Measurements from ENCODE around the gene SLC18A3.

SLC18A3 gene

GRCh38 chr10:49633327-49634068, 23.4 kb downstream of the SLC18A3 start:
- no peak overlapping the region for H3K27ac ChIP-seq (replicated peaks)
- H3K4me3 ChIP-seq (replicated peaks; ENCODE audit: insufficient read depth, low read length), result no peak overlapping the region
- DNase-seq (ENCODE audit: low read depth in 1 of 2, low spot score in 1 of 2), result no peak
- H3K27me3 ChIP-seq (ENCODE audit: insufficient read depth, poor library complexity, severe bottlenecking), result peaks cover 2% of the 10 kb centered on the region
- no peak for TF ChIP-seq SPI1 (IDR thresholded peaks at IDR 0.05; ENCODE audit: borderline replicate concordance, low read depth)
- no peak for TF ChIP-seq GABPA (IDR thresholded peaks at IDR 0.05; ENCODE audit: low read depth)
- TF ChIP-seq POLR2AphosphoS5 (IDR thresholded peaks at IDR 0.05; ENCODE audit: low read depth), result no peak
- TF ChIP-seq CTCF (IDR thresholded peaks at IDR 0.05; ENCODE audit: insufficient read depth, low read length), result no peak
- TF ChIP-seq REST (IDR thresholded peaks at IDR 0.05; ENCODE audit: insufficient replicate concordance, low read depth), result no peak

GRCh38 chr10:49634069-49634660, 24.1 kb downstream of the SLC18A3 start:
- Histone ChIP-seq H3K27me3 (ENCODE audit: insufficient read depth, poor library complexity, severe bottlenecking) (peaks cover 2% of the 10 kb centered on the region), H3K4me3 (replicated peaks; ENCODE audit: insufficient read depth, low read length) (no peak overlapping the region), H3K27ac (replicated peaks) (no peak overlapping the region)
- TF ChIP-seq CTCF (IDR thresholded peaks at IDR 0.05; ENCODE audit: insufficient read depth, low read length), result no peak
- no peak for TF ChIP-seq REST (IDR thresholded peaks at IDR 0.05; ENCODE audit: insufficient replicate concordance, low read depth)
- no peak for TF ChIP-seq SPI1 (IDR thresholded peaks at IDR 0.05; ENCODE audit: borderline replicate concordance, low read depth)
- TF ChIP-seq POLR2AphosphoS5 (IDR thresholded peaks at IDR 0.05; ENCODE audit: low read depth), result no peak
- no peak for TF ChIP-seq GABPA (IDR thresholded peaks at IDR 0.05; ENCODE audit: low read depth)
- DNase-seq (ENCODE audit: low read depth in 1 of 2, low spot score in 1 of 2), result no peak

DNA sequence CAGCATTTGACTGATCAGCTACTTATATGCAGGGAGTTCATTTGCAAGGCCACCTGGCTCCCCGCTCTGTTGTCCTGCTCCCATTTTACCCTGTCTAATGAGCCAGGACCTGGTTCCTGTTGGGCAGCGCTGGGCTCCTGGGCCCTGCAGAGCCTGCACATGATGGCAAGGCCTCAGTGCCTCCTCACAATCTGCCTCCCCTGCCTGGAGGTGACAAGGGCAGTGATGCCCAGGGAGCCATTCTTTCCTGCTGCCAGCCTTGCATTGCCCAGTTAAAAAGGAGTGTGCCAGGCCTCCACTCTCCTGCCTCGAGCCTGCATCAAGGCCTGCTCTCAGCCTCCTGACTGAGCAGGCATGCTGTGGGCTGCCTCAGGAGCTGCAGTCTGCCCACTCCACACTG, 32.2 kb downstream of the SLC18A3 start:
- H3K27me3 ChIP-seq (ENCODE audit: insufficient read depth, poor library complexity, severe bottlenecking), result no peaks in the 10 kb centered on the region
- DNase-seq (ENCODE audit: low read depth in 1 of 2, low spot score in 1 of 2), result no peak
- TF ChIP-seq CTCF (IDR thresholded peaks at IDR 0.05; ENCODE audit: insufficient read depth, low read length) (no peak), POLR2AphosphoS5 (IDR thresholded peaks at IDR 0.05; ENCODE audit: low read depth) (no peak), SPI1 (IDR thresholded peaks at IDR 0.05; ENCODE audit: borderline replicate concordance, low read depth) (no peak), REST (IDR thresholded peaks at IDR 0.05; ENCODE audit: insufficient replicate concordance, low read depth) (no peak), GABPA (IDR thresholded peaks at IDR 0.05; ENCODE audit: low read depth) (no peak)
- H3K27ac ChIP-seq (replicated peaks), result no peak overlapping the region
- no peak overlapping the region for H3K4me3 ChIP-seq (replicated peaks; ENCODE audit: insufficient read depth, low read length)

All from HL-60 (cell line).